ENCODE measurements around the gene ACOT11. TPM values are rescaled to one million over a fixed set of nuclear protein-coding genes. Genes with fewer than 3 reads are reported as not detected.

ACOT11 gene
- total and polyA plus RNA-seq, 2 of the 13 experiments (the other 11 are each of a cell fraction or from before 2014, with no cell fraction given), result 2.6 to 3.3 TPM

GRCh38 chr1:54583871-54584270, 35.8 kb downstream of the ACOT11 start:
- Histone ChIP-seq H3K4me2 (ENCODE audit: low read depth, low read length) (no peak overlapping the region), H3K79me2 (ENCODE audit: insufficient read depth, low read length) (no peaks in the 10 kb centered on the region), H3K9ac (ENCODE audit: insufficient read depth, low read depth, low read length) (no peak overlapping the region), H3K9me3 (ENCODE audit: low read length) (no peaks in the 10 kb centered on the region), H2AFZ (ENCODE audit: low read length) (no peak overlapping the region), H3K27ac (ENCODE audit: extremely low read length, insufficient read depth, low read length) (no peak overlapping the region), H3K27me3 (ENCODE audit: control insufficient read depth in 1 of 2, insufficient read depth in 2 of 2, low read length in 2 of 2) (no peaks in the 10 kb centered on the region), H3K4me1 (ENCODE audit: insufficient read depth, low read length) (peaks cover 35% of the 10 kb centered on the region), H3K36me3 (replicated peaks in 1 of 2; ENCODE audit: control insufficient read depth in 1 of 2, insufficient read depth in 2 of 2, low read length in 2 of 2) (no peaks in the 10 kb centered on the region), H4K20me1 (ENCODE audit: insufficient read depth, low read length) (no peaks in the 10 kb centered on the region), H3K4me3 (replicated peaks in 1 of 3; ENCODE audit: insufficient read depth in 1 of 3, low read depth in 2 of 3, low read length in 3 of 3) (no peak overlapping the region)
- no TSS peak for BruUV-seq (replicated peaks)
- ChIA-PET CTCF (ENCODE audit: low intra/inter-chr PET ratio, low total read pairs) (no interaction called here), POLR2A (no interaction called here)
- DNase-seq (ENCODE audit: low spot score), result no peak
- ATAC-seq, result no peak
- TF ChIP-seq NR3C1 (CRISPR knock-in tag; IDR thresholded peaks at IDR 0.05), result no peak
- no peak for TF ChIP-seq BRF2 (CRISPR knock-in tag; IDR thresholded peaks at IDR 0.05)
- no peak for TF ChIP-seq ZFP41 (CRISPR knock-in tag; IDR thresholded peaks at IDR 0.05; ENCODE audit: borderline replicate concordance)
- no peak for TF ChIP-seq GZF1 (CRISPR knock-in tag; IDR thresholded peaks at IDR 0.05)
- no peak for TF ChIP-seq SSRP1 (CRISPR knock-in tag; IDR thresholded peaks at IDR 0.05)
- TF ChIP-seq RELA (CRISPR knock-in tag; IDR thresholded peaks at IDR 0.05), result no peak
- no peak for TF ChIP-seq ZNF274 (CRISPR knock-in tag; IDR thresholded peaks at IDR 0.05)
- TF ChIP-seq ZNF563 (CRISPR knock-in tag; IDR thresholded peaks at IDR 0.05), result no peak
- no peak for TF ChIP-seq MXD1 (CRISPR knock-in tag; IDR thresholded peaks at IDR 0.05)
- TF ChIP-seq ZBTB8A (CRISPR knock-in tag; IDR thresholded peaks at IDR 0.05; ENCODE audit: borderline replicate concordance, low read depth), result no peak
- no peak for TF ChIP-seq GFI1 (CRISPR knock-in tag; IDR thresholded peaks at IDR 0.05; ENCODE audit: borderline replicate concordance)
- no peak for TF ChIP-seq ELK4 (CRISPR knock-in tag; IDR thresholded peaks at IDR 0.05; ENCODE audit: borderline replicate concordance)
- TF ChIP-seq, protein P1, sequence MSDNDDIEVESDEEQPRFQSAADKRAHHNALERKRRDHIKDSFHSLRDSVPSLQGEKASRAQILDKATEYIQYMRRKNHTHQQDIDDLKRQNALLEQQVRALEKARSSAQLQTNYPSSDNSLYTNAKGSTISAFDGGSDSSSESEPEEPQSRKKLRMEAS (IDR thresholded peaks at IDR 0.05), result no peak
- TF ChIP-seq TBX3 (IDR thresholded peaks at IDR 0.05; ENCODE audit: borderline replicate concordance), result no peak
- no peak for TF ChIP-seq ZNF317 (CRISPR knock-in tag; IDR thresholded peaks at IDR 0.05)
- in situ Hi-C loops (cut with HindIII; ENCODE audit: extremely low pct_ligation_motif_present, low pct_unique_long_range_greater_than_20kb), result no loop called here
- WGBS (ENCODE audit: low lambda C conversion rate), result 100% methylated on average over 2 of the region's 2 CpGs
- intact Hi-C loops (cut with micrococcal nuclease; ENCODE audit: unreplicated experiment), result no loop called here
- FAIRE-seq, result no peak

Measured in HepG2 (cell line).